HG03108 (cell line): Measurements from ENCODE around the gene WDR27.
"Not testable (repeated sequence)": the region's sequence is repeated elsewhere in the genome, so short reads cannot be mapped to it uniquely, and the experiment has no call there.

ENCODE experiments used
- ATAC-seq: cut with Tn5 transposase; IDR thresholded peaks from one replicate; pipeline ENCODE4 v1.9.1; 2021; ENCODE audit warnings: moderate library complexity; ENCODE audit not compliant: unreplicated experiment

Gene WDR27

DNA sequence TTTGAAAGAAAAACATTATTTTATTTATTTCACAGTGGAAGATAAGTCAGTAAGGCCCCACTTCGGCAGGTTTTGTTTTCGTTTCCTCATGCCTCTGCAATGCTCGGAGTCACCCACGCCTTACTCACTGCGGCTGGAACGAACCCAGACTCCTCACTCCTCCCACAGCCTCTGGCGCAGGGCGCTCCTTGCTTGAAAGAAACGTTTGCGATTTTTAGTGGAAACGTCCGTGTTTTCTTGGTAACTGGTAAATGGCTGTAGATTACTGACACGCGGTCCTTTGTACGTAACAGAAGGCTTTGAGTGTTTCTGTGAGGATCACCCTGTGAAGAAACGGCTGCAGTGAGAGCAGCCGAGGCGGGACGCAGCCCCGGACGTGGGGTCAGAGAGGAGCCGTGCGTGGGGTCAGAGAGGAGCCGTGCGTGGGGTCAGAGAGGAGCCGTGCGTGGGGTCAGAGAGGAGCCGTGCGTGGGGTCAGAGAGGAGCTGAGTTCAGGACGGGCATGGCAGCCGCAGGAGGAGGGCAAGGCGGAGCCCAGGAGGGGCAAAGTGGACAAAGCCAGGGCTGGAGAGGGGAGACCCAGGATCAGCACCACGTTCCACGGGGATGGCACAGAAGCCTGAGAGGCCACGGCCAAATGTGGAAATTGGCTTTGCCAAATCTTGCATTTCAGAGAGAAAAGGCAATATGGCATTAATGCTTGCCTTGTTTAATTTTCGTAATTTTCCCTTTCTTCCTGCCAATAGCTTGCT, 249.5 kb downstream of the WDR27 start:
- ATAC-seq, result no peak

- ATAC-seq, result no peak
These were observed 250.6 kb downstream of the WDR27 start for GRCh38 chr6:169451065-169451838.

GRCh38 chr6:169450097-169450496, 251.7 kb downstream of the WDR27 start:
- ATAC-seq, result no peak

DNA sequence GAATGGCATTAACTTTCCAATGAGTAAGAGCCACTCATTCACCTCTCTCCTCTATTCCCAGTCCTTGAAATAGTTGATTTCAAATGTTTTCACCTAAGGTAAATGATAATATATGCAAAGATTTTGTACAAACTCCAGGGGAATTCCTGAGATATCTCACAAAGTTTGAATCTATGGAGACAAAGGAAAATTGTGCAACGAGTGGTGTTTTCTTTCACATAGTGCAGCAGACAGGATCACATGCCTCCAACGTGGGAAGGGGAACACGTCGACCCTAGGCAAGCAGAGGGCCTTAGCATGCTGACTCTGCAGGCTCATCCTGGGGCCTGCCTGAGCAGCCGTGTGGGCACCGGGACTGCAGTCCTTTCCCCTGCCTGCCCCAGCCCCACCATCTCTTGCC, 252.6 kb downstream of the WDR27 start:
- no peak for ATAC-seq

- ATAC-seq, result no peak
These were observed 255.9 kb downstream of the WDR27 start for GRCh38 chr6:169445661-169446581.

- no peak for ATAC-seq
These were observed 256.6 kb downstream of the WDR27 start for GRCh38 chr6:169445227-169445626.

DNA sequence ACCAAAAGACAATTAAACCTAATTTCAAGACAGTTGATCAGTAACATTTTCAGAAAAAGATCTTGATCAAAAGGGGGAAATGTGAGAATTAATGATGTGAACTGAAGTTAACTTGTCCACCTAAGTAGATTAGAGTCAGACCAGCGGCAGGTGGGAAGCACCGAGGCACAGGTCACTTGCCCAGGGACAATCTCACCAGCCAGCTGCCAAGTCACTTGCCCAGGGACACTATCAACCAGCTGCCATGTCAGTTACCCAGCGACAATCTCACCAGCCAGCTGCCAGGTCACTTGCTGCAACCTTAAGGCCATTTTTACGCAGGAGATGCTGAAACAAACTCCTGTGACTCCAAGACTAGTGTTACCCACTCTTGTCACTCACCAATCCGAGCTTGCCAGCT, 260.5 kb downstream of the WDR27 start:
- ATAC-seq, result no peak

GRCh38 chr6:169439710-169440109, 262.1 kb downstream of the WDR27 start:
- ATAC-seq, result no peak

DNA sequence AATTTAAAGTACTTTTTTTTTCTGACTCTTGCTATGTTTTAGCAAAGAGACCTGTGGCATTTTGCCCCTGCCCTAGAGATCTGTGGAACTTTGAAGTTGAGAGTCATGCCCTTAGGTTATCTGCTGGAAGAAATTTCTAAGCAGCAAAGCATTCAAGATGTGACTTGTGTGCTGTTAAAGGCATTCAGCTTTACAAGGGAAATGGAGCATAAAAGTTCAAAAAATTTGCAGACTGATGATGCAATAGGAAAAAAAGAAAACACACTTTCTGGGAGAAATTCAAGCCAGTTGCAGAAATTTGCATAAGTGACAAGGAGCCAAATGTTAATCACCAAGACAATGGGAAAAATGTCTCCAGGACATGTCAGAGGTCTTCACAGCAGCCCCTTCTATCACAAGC, 267.3 kb downstream of the WDR27 start:
- not testable (repeated sequence) for ATAC-seq

DNA sequence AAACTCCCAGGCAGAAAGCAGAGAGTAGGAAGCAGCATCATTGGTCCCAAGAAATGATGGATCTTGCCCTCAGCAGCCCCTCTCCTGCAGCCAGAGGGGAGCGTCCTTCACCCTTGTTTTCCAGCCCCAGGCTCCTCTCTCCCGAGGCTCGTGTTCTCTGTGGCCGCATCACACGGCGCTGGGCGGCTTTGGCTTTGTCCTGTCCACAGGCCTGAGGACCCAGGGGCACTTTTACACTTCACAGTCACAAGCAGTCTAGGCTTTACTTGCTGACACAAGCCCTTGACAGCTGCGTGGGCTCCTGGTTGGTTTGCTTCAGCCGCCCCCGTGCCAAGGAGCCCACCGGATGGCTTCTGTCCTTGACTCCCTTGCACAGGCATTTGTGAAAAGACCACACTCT, 272.8 kb downstream of the WDR27 start:
- no peak for ATAC-seq

DNA sequence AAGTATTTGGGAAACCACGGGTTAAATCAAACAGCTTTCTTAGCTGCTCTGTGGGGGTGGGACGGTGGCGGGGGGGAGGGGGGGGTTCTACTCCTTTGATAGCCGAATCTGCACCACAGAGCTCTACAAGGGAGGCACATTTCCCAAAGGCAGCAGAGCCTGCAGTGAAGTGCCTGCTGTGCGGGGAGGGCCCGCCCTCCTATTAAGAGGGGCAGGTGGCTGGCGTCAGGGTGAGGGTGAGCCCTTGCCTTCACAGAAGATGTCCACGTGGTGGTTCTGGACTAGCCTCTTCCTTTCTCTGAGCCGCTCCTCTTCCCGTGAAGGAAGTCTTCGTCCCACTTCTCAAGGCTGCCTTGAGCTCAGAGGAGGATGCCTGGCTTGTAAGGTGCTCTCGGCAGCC, 273.3 kb downstream of the WDR27 start:
- no peak for ATAC-seq

DNA sequence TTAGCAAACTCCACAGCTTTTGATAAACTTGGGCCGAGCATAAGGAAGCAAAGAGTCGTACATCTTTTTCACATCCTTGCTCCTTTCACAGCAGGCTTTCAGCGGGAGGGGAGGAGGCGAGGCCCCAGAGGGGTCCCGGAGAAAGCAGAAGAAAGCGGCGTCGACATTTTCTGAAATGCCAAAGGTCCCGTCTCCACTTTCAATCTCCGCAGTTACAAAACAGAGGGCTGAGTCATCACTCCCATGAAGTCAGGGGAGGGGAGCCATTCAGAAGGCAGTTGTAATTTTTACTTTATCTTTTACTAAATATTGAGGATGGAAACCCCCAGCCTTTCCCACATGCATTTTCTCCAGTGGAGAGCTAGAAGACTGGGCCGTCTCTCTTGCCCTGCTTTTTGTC, 274.0 kb downstream of the WDR27 start:
- no peak for ATAC-seq

- ATAC-seq, result no peak
These were observed 275.2 kb downstream of the WDR27 start for GRCh38 chr6:169426611-169427010.

DNA sequence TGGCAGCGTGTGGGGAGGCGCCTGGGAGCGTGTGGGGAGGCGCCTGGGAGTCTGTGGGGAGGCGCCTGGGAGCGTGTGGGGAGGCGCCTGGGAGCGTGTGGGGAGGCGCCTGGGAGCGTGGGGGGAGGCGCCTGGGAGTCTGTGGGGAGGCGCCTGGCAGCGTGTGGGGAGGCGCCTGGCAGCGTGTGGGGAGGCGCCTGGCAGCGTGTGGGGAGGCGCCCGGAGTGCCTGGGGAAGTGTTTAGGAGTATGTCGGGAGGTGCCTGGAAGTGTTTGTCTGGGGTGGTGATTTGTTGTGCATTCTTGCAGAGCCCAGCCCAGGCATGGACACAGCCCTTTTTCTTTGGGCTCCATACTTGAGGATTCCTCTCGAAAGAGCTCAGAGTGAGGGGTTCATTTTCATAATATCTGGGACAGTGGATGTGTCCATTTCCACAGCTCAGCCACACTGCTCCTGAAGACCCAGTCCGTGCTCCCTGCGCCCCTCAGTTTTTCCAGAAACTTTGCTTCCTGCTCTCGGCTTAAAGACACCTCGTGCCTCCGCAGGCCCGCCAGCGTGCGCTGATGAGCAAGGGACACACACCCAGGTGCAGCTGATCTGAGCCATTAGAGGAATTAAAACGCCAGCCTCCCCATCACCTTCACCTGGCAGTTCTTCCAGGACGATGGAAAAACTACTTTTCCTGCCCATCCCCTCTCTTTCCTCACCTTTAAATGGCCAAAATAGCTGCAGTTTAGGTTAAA, 276.0 kb downstream of the WDR27 start:
- no peak for ATAC-seq

DNA sequence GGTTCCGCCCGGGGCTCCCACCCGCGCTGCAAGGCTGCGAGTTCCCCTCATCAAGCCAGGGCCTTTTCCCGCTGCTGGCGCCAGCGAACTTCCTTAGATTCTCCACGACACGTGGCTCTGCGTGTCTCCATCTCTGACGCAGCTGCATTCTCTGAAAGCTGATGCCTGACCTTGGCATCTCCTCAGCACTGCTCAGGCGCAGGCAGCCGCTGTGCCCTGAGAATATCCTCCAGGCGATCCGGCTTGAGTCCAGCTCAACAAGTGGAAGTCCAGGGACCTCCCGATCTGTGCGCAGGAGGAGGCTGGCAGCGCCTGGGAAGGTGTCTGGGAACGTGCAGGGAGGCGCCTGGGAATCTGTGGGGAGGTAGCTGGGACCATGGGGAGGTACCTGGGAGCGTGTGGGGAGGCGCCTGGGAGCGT, 277.0 kb downstream of the WDR27 start:
- no peak for ATAC-seq

DNA sequence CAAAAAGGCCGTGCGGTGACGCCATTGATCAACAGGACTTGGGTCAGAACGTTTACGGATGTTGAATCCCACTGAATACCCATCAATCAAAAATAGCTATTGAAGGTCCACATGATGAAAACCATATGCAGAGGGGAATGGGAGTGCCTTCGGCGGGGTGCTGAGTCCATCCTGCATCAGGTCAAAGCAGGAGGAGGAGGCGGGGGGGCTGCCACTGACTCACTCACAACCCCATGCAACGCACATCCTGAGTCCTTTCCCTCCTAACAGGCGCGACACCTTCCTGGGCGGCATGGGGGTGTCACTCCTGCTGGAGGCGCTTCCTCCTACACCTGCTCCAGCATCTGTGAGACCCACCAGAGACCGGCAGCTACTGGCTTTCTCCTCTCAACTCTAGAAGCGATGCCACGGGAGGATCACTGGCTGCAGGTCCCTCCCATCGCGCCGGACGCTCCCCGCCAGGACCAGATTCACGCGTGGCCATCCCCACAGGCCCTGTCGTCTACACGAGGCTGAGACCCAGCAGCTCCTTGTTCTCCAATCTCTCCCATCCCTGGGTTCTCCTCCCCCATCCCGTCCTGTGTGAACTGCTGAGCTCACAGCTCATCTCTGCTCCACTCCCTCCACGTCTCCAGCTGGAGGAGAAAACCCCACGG, 277.6 kb downstream of the WDR27 start:
- ATAC-seq, result no peak

GRCh38 chr6:169421586-169422264, 280.1 kb downstream of the WDR27 start:
- no peak for ATAC-seq

DNA sequence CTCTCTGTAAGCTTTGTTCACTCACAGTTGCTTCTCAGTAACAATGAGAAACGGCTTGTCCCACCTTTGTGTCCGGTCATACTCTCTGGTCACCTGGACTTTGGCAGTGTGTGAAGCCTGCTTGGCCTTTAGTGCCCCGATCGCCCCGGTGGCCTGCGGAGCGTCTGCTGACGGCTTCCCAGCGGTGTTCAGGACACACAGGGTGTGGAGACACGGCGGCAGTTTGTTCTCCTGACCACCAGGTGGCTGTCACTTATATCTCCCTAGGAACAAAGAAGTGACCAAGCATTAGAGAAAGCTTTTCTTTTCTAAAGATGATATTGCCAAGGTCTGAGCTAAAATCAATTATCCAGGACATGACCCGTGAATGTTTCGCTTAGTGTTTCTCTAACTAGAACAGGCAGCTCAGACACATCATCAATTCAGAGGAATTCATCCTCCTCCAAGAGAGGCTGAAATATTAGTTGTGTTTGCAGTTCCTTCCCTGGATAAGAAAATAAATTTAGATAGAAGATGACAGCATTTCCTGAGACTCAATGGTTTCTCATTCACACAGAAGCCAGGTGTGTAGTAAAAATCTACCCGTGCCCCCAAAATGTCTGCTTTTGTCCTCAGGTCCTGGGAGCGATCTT, 280.8 kb downstream of the WDR27 start:
- no peak for ATAC-seq

- ATAC-seq, result no peak
These were observed 284.7 kb downstream of the WDR27 start for GRCh38 chr6:169417101-169417500.
